Right lobe of liver (tissue), 6 donors: ENCODE results near the gene MISP. TPM values are rescaled to one million over a fixed set of nuclear protein-coding genes. Genes with fewer than 3 reads are reported as not detected.

ENCODE experiments used
- ATAC-seq, 4 donors: fragments of 200-7000 bp; cut with Tn5 transposase; one replicate each; pipeline ENCODE4 v1.9.1; 2020; ENCODE audit warnings: mild to moderate bottlenecking in 4 of 4, moderate library complexity in 4 of 4
- DNase-seq, 3 donors: peaks; one replicate each; pipeline ENCODE4 v3.0.0-alpha.2; 2020
- H3K27ac ChIP-seq, 3 donors: fragments of 200-600 bp; one replicate each; pipeline ENCODE4 v1.8.0; 2022
- H3K27me3 ChIP-seq, 2 donors: fragments of 200-600 bp; one replicate each; pipeline ENCODE4 v1.8.0; 2022
- H3K36me3 ChIP-seq, 4 donors: fragments of 200-600 bp; sonication (generic) in 1 of 4; one replicate each; pipeline versions ENCODE4 v1.5.1 to v1.8.0; 2017 to 2022; ENCODE audit warnings: control low read depth in 1 of 4
- H3K4me1 ChIP-seq, 4 donors: fragments of 200-600 bp; sonication (generic) in 1 of 4; one replicate each; pipeline versions ENCODE4 v1.5.1 to v1.8.0; 2017 to 2022; ENCODE audit warnings: control low read depth in 1 of 4
- H3K4me3 ChIP-seq, 3 donors: fragments of 200-600 bp; one replicate each; pipeline ENCODE4 v1.8.0; 2022
- H3K9me3 ChIP-seq, 4 donors: fragments of 200-600 bp; sonication (generic) in 1 of 4; one replicate each; pipeline versions ENCODE4 v1.5.1 to v1.8.0; 2017 to 2022; ENCODE audit warnings: control low read depth in 1 of 4
- CTCF ChIP-seq, 4 donors: fragments of 200-600 bp in 3 of 4; fragments of 450-650 bp in 1 of 4; IDR thresholded peaks; one replicate each; pipeline versions ENCODE4 v1.5.1 to v1.8.0; 2016 to 2022; ENCODE audit warnings: antibody characterized with exemption in 4 of 4, mild to moderate bottlenecking in 2 of 4
- POLR2A ChIP-seq: fragments of 450-650 bp; IDR thresholded peaks from one replicate; pipeline ENCODE4 v1.6.1; 2017; ENCODE audit warnings: antibody characterized with exemption, mild to moderate bottlenecking
- WGBS: methylation state at CpG from one replicate; pipeline ENCODE4 v1.1.6; 2018; ENCODE audit warnings: low coverage, low lambda C conversion rate; ENCODE audit not compliant: insufficient coverage; ENCODE audit errors: missing lambda C conversion rate; 5-methylcytosine and 5-hydroxymethylcytosine counted together
- intact Hi-C, 2 donors: fragments of 100-400 bp; cut with DNase I; formaldehyde crosslinking; loops; one replicate each; pipeline versions ENCODE4 v1.11.2 to v1.14.1; 2022
- total RNA-seq, 6 experiments: library from RNA; depleted of rRNA in 2 of 6; stranded (reverse); fragments of >200 nt in 2 of 6; fragmentation: NEBNext Ultra II Directional in 3 of 6; extraction: Animal tissue kit (Norgen Biotek cat#: 25700) in 3 of 6; gene quantifications; one replicate each; pipeline versions ENCODE4 v1.1.0 to v1.2.4, GENCODE V29; 2016 to 2023
- donor health status: DM: no; HTN: yes; CAD: no.
- donor health status: DM: no; HTN: no; CAD: no.
- donor health status: DM: no; HTN: no; CAD: no.
- donor health status: DM: no; HTN: yes; CAD: no.
- donor health status: DM: no; HTN: yes; CAD: no.

The MISP gene
- total RNA-seq, 6 experiments from 2014 or later = 0.09 TPM; not detected in 5

- intact Hi-C loops = no loop called here
- H3K27me3 ChIP-seq = no peaks in the 10 kb centered on the region
- H3K36me3 ChIP-seq = no peaks in the 10 kb centered on the region
- 100% methylated on average over 1 of the region's 28 CpGs for WGBS
- TF ChIP-seq POLR2A = no peak
- no peak for TF ChIP-seq CTCF (IDR thresholded peaks at IDR 0.05)
- H3K27ac ChIP-seq = no peak overlapping the region
- no peaks in the 10 kb centered on the region for H3K4me1 ChIP-seq
- no peak for DNase-seq
- peaks cover 0 to 4% (median 0%) of the 10 kb centered on the region in 4 donors for H3K9me3 ChIP-seq
- H3K4me3 ChIP-seq = no peak overlapping the region
- peak in 1 of 4 donors; percentile 9 for ATAC-seq
Observed at GRCh38 chr19:747432-748273, 3.3 kb upstream of the MISP start.

DNA sequence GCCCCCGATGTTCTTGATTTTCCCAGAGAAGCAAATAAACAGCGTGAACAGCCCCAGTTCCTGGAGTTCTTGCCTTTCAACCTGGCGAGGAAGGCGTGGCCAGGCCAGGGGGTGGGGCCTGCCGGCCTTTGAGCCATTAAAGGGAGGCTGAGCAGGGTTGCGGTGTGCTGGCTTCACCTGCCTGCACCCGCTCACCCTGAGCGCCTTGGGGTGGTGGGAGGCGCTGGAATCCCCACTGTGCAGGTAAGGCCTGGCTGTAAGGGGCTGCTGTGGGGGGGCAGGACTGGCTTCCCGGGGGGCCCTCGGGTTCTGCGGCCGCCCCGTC is 2.7 kb upstream of the MISP start:
- Histone ChIP-seq H3K36me3 (no peaks in the 10 kb centered on the region), H3K4me3 (no peak overlapping the region), H3K4me1 (no peaks in the 10 kb centered on the region), H3K9me3 (peaks cover 0 to 4% (median 0%) of the 10 kb centered on the region in 4 donors), H3K27me3 (no peaks in the 10 kb centered on the region), H3K27ac (no peak overlapping the region)
- ATAC-seq (no peak), DNase-seq (no peak)
- intact Hi-C loops = no loop called here
- TF ChIP-seq POLR2A (no peak), CTCF (IDR thresholded peaks at IDR 0.05) (no peak)
- 82% methylated on average over 8 of the region's 14 CpGs for WGBS

- no peak for ATAC-seq
- Histone ChIP-seq H3K27me3 (no peaks in the 10 kb centered on the region), H3K36me3 (no peaks in the 10 kb centered on the region), H3K9me3 (peaks cover 0 to 4% (median 0%) of the 10 kb centered on the region in 4 donors), H3K27ac (no peak overlapping the region), H3K4me3 (no peak overlapping the region), H3K4me1 (no peaks in the 10 kb centered on the region)
- intact Hi-C loops = no loop called here
- no peak for TF ChIP-seq CTCF (IDR thresholded peaks at IDR 0.05)
- no peak for TF ChIP-seq POLR2A
- 73% methylated on average over 4 of the region's 14 CpGs for WGBS
- DNase-seq = no peak
Observed at GRCh38 chr19:749811-750210, 1.1 kb upstream of the MISP start.

DNA sequence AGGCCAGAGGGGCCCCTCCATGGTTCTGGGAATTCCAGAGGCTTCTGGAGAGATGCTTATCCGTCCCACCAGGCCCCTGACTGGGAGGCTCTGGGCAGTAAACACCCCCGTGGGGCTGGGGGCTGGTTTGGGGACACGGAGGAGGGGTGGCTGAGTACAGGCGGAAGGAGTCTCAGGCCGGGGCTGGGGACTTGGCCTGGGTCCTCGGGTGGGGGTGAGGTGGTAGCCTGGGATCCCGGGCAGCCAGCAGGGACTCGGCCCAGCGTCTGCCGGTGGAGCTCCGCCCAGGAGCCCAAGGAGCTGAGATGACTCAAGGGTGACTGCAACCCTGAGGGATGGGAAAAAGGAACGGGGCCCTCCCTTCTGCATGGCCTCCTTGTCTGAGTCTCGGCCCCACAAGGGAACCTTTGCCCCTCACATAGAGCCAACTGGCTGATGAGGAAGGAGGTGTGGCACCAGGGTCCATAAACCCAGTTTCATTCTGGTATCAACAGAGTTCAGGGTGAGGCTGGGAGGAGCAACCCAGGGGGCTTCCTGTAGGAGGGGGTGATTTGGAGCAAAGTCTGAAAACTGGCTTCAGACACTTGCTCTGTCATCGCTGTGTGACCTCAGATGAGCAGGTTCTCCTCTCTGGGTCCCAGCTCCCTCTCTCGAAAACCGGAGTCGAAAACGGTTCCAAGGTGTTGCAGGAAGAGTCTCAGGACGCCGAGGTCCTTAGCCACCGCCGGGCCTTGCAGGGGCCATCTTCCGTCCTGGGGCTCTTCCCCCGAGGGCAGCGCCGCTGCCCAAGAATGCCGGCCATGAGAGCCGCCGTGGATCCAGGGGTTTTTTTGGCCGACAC is 809 bp downstream of the MISP start:
- 90% methylated on average over 7 of the region's 30 CpGs for WGBS
- H3K27ac ChIP-seq = no peak overlapping the region
- TF ChIP-seq CTCF (IDR thresholded peaks at IDR 0.05) = no peak
- TF ChIP-seq POLR2A = no peak
- H3K36me3 ChIP-seq = no peaks in the 10 kb centered on the region
- DNase-seq (no peak), ATAC-seq (peak in 2 of 4 donors; percentile 8 to 11)
- intact Hi-C loops = no loop called here
- no peaks in the 10 kb centered on the region for H3K4me1 ChIP-seq
- H3K4me3 ChIP-seq = no peak overlapping the region
- H3K9me3 ChIP-seq = peaks cover 0 to 4% (median 0%) of the 10 kb centered on the region in 4 donors
- no peaks in the 10 kb centered on the region for H3K27me3 ChIP-seq
